ENCODE results near the gene MMP15. TPM values are rescaled to one million over a fixed set of nuclear protein-coding genes. Genes with fewer than 3 reads are reported as not detected.

The MMP15 gene
- total RNA-seq, 1 experiment from 2014 or later = 1.3 TPM

DNA sequence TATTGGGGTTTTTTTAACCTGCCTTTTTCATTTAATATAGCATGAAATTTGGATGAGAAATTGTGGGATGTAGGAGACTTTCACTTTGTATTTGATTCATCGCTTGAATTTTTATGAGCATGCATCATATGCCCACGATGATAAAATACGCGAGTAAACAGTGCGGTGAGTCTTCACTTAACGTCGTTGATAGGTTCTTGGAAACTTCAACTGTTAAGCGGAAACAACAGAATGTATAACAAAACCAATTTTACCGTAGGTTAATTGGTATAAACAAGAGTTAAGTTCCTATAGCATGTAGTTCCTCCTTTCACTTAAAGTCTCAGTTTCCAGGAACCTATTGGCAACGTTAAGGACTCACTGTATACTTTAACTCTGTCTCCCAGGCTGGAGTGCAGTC is 28.7 kb downstream of the MMP15 start:
- POLR2A ChIA-PET = no interaction called here
- TF ChIP-seq, protein P1, sequence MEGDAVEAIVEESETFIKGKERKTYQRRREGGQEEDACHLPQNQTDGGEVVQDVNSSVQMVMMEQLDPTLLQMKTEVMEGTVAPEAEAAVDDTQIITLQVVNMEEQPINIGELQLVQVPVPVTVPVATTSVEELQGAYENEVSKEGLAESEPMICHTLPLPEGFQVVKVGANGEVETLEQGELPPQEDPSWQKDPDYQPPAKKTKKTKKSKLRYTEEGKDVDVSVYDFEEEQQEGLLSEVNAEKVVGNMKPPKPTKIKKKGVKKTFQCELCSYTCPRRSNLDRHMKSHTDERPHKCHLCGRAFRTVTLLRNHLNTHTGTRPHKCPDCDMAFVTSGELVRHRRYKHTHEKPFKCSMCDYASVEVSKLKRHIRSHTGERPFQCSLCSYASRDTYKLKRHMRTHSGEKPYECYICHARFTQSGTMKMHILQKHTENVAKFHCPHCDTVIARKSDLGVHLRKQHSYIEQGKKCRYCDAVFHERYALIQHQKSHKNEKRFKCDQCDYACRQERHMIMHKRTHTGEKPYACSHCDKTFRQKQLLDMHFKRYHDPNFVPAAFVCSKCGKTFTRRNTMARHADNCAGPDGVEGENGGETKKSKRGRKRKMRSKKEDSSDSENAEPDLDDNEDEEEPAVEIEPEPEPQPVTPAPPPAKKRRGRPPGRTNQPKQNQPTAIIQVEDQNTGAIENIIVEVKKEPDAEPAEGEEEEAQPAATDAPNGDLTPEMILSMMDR (IDR thresholded peaks at IDR 0.05; ENCODE audit: unreplicated experiment) = no peak
- no peak overlapping the region for H3K27ac Mint-ChIP-seq (ENCODE audit: low read depth, unreplicated experiment)
- no peak for DNase-seq (ENCODE audit: unreplicated experiment)
- H3K36me3 Mint-ChIP-seq (ENCODE audit: insufficient read depth, unreplicated experiment) = no peaks in the 10 kb centered on the region
- no peaks in the 10 kb centered on the region for H3K9me3 Mint-ChIP-seq (ENCODE audit: unreplicated experiment)
- CTCF ChIA-PET = no interaction called here
- intact Hi-C loops (cut with micrococcal nuclease) = no loop called here
- BruUV-seq (replicated peaks) = no TSS peak
- H3K4me3 Mint-ChIP-seq (ENCODE audit: unreplicated experiment) = no peak overlapping the region
- peaks cover 3% of the 10 kb centered on the region for H3K27me3 Mint-ChIP-seq (ENCODE audit: insufficient read depth, unreplicated experiment)
- H3K4me1 Mint-ChIP-seq (ENCODE audit: insufficient read depth, unreplicated experiment) = no peaks in the 10 kb centered on the region

DNA sequence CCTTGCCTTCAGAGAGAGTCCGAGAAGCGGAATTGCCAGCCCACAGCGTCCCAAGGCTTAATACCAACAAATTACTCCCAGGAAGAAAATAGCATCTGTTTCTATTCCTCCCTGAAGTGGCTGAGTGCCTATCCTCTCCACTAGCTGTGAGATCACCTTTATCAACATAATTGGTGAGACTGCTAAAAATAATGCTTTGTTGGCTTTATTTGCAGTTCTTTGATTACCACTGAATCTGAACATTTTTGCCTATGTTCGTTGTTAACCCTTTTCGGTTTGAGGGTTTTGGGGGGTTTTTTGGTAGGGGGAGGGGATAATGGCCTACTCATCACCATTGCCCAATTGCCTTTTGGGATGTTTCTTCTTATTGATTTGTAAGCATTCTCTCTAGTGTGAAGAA is 31.0 kb downstream of the MMP15 start:
- POLR2A ChIA-PET = interaction anchor here (0.6 kb wide), 1 partner anchor 42 kb away, joined by 3 read pairs; no protein-coding TSS in a partner anchor
- Mint-ChIP-seq H3K4me3 (ENCODE audit: unreplicated experiment) (no peak overlapping the region), H3K36me3 (ENCODE audit: insufficient read depth, unreplicated experiment) (no peaks in the 10 kb centered on the region), H3K4me1 (ENCODE audit: insufficient read depth, unreplicated experiment) (no peaks in the 10 kb centered on the region), H3K27me3 (ENCODE audit: insufficient read depth, unreplicated experiment) (peaks cover 11% of the 10 kb centered on the region), H3K9me3 (ENCODE audit: unreplicated experiment) (no peaks in the 10 kb centered on the region), H3K27ac (ENCODE audit: low read depth, unreplicated experiment) (no peak overlapping the region)
- DNase-seq (ENCODE audit: unreplicated experiment) = no peak
- CTCF ChIA-PET = interaction anchor here (0.7 kb wide), 1 partner anchor 179 kb away, joined by 3 read pairs; no protein-coding TSS in a partner anchor
- TF ChIP-seq, protein P1 (IDR thresholded peaks at IDR 0.05; ENCODE audit: unreplicated experiment) = no peak
- no TSS peak for BruUV-seq (replicated peaks)
- intact Hi-C loops (cut with micrococcal nuclease) = no loop called here

DNA sequence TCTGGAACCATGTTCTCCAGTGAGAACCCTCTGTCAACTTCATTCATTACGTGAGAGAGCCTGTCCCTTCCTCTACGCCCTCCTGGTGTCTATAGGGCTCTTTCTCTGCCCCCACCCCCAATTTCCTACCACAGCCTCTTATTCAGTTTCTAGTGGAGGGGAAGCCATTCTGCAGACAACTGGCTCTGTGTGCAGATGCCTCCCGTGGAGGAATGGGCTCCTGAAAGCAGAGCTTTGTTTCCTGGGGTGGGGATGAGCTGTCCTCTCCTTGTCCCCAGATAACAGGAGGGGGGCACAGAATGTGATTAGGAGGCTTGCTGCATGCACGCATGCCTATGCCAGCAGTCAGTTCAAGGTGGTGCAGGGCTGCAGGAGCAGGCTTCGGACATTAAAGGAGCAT is 31.6 kb downstream of the MMP15 start:
- POLR2A ChIA-PET = no interaction called here
- DNase-seq (ENCODE audit: unreplicated experiment) = no peak
- CTCF ChIA-PET = no interaction called here
- no TSS peak for BruUV-seq (replicated peaks)
- intact Hi-C loops (cut with micrococcal nuclease) = no loop called here
- no peaks in the 10 kb centered on the region for H3K36me3 Mint-ChIP-seq (ENCODE audit: insufficient read depth, unreplicated experiment)
- TF ChIP-seq, protein P1 (IDR thresholded peaks at IDR 0.05; ENCODE audit: unreplicated experiment) = no peak
- H3K9me3 Mint-ChIP-seq (ENCODE audit: unreplicated experiment) = no peaks in the 10 kb centered on the region
- no peak overlapping the region for H3K27ac Mint-ChIP-seq (ENCODE audit: low read depth, unreplicated experiment)
- no peak overlapping the region for H3K4me3 Mint-ChIP-seq (ENCODE audit: unreplicated experiment)
- H3K27me3 Mint-ChIP-seq (ENCODE audit: insufficient read depth, unreplicated experiment) = peaks cover 11% of the 10 kb centered on the region
- H3K4me1 Mint-ChIP-seq (ENCODE audit: insufficient read depth, unreplicated experiment) = no peaks in the 10 kb centered on the region

DNA sequence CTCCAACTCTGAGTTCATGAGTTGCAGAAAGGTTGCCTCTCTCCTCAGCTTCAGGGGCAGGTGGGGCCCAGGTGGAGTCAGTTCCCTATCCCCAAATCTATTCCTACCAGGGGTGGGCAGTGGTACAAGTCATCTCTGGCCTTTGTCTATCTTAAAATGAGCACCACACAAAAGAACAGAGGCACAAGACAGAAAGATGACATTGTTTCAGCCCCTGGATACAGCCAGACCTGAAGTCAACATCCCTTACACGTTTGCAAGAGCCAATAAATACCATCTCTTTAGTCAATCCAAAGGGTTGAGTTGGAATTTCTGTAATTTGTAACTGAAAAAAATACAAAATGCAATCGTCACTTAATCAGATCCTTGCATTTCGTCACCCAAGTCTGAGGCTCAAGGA is 32.2 kb downstream of the MMP15 start:
- no peaks in the 10 kb centered on the region for H3K9me3 Mint-ChIP-seq (ENCODE audit: unreplicated experiment)
- DNase-seq (ENCODE audit: unreplicated experiment) = no peak
- H3K27ac Mint-ChIP-seq (ENCODE audit: low read depth, unreplicated experiment) = no peak overlapping the region
- H3K36me3 Mint-ChIP-seq (ENCODE audit: insufficient read depth, unreplicated experiment) = no peaks in the 10 kb centered on the region
- H3K4me3 Mint-ChIP-seq (ENCODE audit: unreplicated experiment) = no peak overlapping the region
- CTCF ChIA-PET = interaction anchor here (0.6 kb wide), 1 partner anchor 38 kb away, joined by 3 read pairs; no protein-coding TSS in a partner anchor
- intact Hi-C loops (cut with micrococcal nuclease) = no loop called here
- H3K4me1 Mint-ChIP-seq (ENCODE audit: insufficient read depth, unreplicated experiment) = no peaks in the 10 kb centered on the region
- POLR2A ChIA-PET = no interaction called here
- BruUV-seq (replicated peaks) = no TSS peak
- H3K27me3 Mint-ChIP-seq (ENCODE audit: insufficient read depth, unreplicated experiment) = peaks cover 11% of the 10 kb centered on the region
- TF ChIP-seq, protein P1 (IDR thresholded peaks at IDR 0.05; ENCODE audit: unreplicated experiment) = no peak

Measured in MCF 10A (cell line).